Stimulated activated CD4-positive, alpha-beta T cell treated with anti-CD3 and anti-CD28 coated beads, Interleukin-1b, Interleukin-23, amount 100 ng/mL, for 24 hours (primary cell): Measurements from ENCODE around the gene CD209.

ENCODE experiments used
- DNase-seq, 4 experiments: peaks; one replicate each; pipeline ENCODE4 v3.0.0-alpha.2; 2020; ENCODE audit warnings: low read depth in 4 of 4, low spot score in 1 of 4

Gene CD209

GRCh38 chr19:7706188-7706954 lies 41.0 kb downstream of the CD209 start:
- no peak for DNase-seq

- DNase-seq, result peak; percentile 28 to 70 (median 47)
Measured at GRCh38 chr19:7705387-7706187, 41.7 kb downstream of the CD209 start.

- DNase-seq, result no peak
Measured at GRCh38 chr19:7704280-7705060, 42.9 kb downstream of the CD209 start.

- DNase-seq, result no peak
Measured at GRCh38 chr19:7703332-7703731, 44.0 kb downstream of the CD209 start.

- no peak for DNase-seq
Measured at GRCh38 chr19:7701654-7702457, 45.5 kb downstream of the CD209 start, which contains the start of gene FCER2. FCER2 (minus strand) TSS chr19:7702131; CDS start chr19:7699760, 2,371 bp downstream.

GRCh38 chr19:7701049-7701653 lies 46.2 kb downstream of the CD209 start:
- DNase-seq, result no peak

- peak in 2 of 4 experiments; percentile 20 to 54 for DNase-seq
Measured at GRCh38 chr19:7699417-7700401, 47.6 kb downstream of the CD209 start.

- DNase-seq, result no peak
Measured at GRCh38 chr19:7699003-7699402, 48.3 kb downstream of the CD209 start.

- no peak for DNase-seq
Measured at GRCh38 chr19:7698583-7698982, 48.8 kb downstream of the CD209 start.

- no peak for DNase-seq
Measured at GRCh38 chr19:7697721-7698287, 49.5 kb downstream of the CD209 start.

GRCh38 chr19:7694499-7694898 lies 52.8 kb downstream of the CD209 start:
- DNase-seq, result no peak

GRCh38 chr19:7692417-7693088 lies 54.8 kb downstream of the CD209 start:
- DNase-seq, result no peak

GRCh38 chr19:7691497-7691896 lies 55.8 kb downstream of the CD209 start:
- no peak for DNase-seq

- DNase-seq, result no peak
Measured at GRCh38 chr19:7690779-7691258, 56.5 kb downstream of the CD209 start.
